ENCODE results near the gene GKAP1. TPM values are rescaled to one million over a fixed set of nuclear protein-coding genes. Genes with fewer than 3 reads are reported as not detected.

The GKAP1 gene
- polyA plus RNA-seq, 1 donor (not counting 4 experiments of a cell fraction or from before 2014, with no cell fraction given): 0.62 TPM

- H3K27ac ChIP-seq (ENCODE audit: control insufficient read depth, insufficient read depth, low read length): no peak overlapping the region
- H3K9ac ChIP-seq (ENCODE audit: control insufficient read depth, extremely low read depth, insufficient read depth, low read length): no peak overlapping the region
- FAIRE-seq (peak; percentile 13), DNase-seq (ENCODE audit: low read depth, low spot score) (no peak)
- no peaks in the 10 kb centered on the region for H3K36me3 ChIP-seq (ENCODE audit: control insufficient read depth in 2 of 2, extremely low read depth in 1 of 2, insufficient read depth in 2 of 2, low read length in 2 of 2)
- H3K4me3 ChIP-seq (ENCODE audit: control insufficient read depth in 2 of 3, extremely low read depth in 1 of 3, insufficient read depth in 2 of 3, low read depth in 1 of 3, low read length in 3 of 3): no peak overlapping the region
- dilution Hi-C loops (cut with MboI; ENCODE audit: extremely low pct_ligation_motif_present, low sequenced_read_pairs): no loop called here
- H3K4me1 ChIP-seq (ENCODE audit: control insufficient read depth, extremely low read depth, insufficient read depth, low read length): no peaks in the 10 kb centered on the region
- H4K20me1 ChIP-seq (ENCODE audit: control insufficient read depth, extremely low read depth, insufficient read depth, low read length): peaks cover 39% of the 10 kb centered on the region
- H3K9me1 ChIP-seq (ENCODE audit: control insufficient read depth, extremely low read depth, insufficient read depth, low read length): no peaks in the 10 kb centered on the region
- peaks cover 99% of the 10 kb centered on the region for H3K79me2 ChIP-seq (ENCODE audit: control insufficient read depth, insufficient read depth, low read length)
- no peak overlapping the region for H3K4me2 ChIP-seq (ENCODE audit: control insufficient read depth, extremely low read depth, insufficient read depth, low read depth, low read length)
- H3K9me3 ChIP-seq (ENCODE audit: control insufficient read depth, low read depth, low read length): no peaks in the 10 kb centered on the region
- no peaks in the 10 kb centered on the region for H3K27me3 ChIP-seq (ENCODE audit: control insufficient read depth, extremely low read depth, insufficient read depth, low read length)
- H2AFZ ChIP-seq (ENCODE audit: control insufficient read depth, low read length): no peak overlapping the region
- TF ChIP-seq EZH2 (IDR thresholded peaks at IDR 0.05; ENCODE audit: low read length) (no peak), CTCF (optimal IDR thresholded peaks at IDR 0.05 in 1 of 3, IDR thresholded peaks at IDR 0.05 in 1 of 3, conservative IDR thresholded peaks at IDR 0.05 in 1 of 3; ENCODE audit: extremely low read depth in 1 of 3, insufficient read depth in 2 of 3, low read length in 3 of 3) (no peak)
Observed at GRCh38 chr9:83691492-83691891, 126.1 kb downstream of the GKAP1 start.

Other genes with a start within 250 kb of the GKAP1 start
- 0.76 to 2.6 TPM (median 1.6 TPM) in 3 replicates for gene IDNK, start 194.6 kb downstream of the GKAP1 start, polyA plus RNA-seq
- gene UBQLN1, start 109.8 kb downstream of the GKAP1 start, polyA plus RNA-seq: 111 to 148 TPM (median 145 TPM) in 3 replicates
- 1.0 to 2.2 TPM (median 1.6 TPM) in 3 replicates for gene KIF27, start 103.7 kb upstream of the GKAP1 start, polyA plus RNA-seq
- 410 to 661 TPM (median 484 TPM) in 3 replicates for gene HNRNPK, start 162.4 kb upstream of the GKAP1 start, polyA plus RNA-seq
- gene RMI1, start 163.0 kb upstream of the GKAP1 start, polyA plus RNA-seq: 0.97 to 3.6 TPM (median 1.1 TPM) in 3 replicates